ENCODE results near the gene SCUBE1.

Gene SCUBE1

DNA sequence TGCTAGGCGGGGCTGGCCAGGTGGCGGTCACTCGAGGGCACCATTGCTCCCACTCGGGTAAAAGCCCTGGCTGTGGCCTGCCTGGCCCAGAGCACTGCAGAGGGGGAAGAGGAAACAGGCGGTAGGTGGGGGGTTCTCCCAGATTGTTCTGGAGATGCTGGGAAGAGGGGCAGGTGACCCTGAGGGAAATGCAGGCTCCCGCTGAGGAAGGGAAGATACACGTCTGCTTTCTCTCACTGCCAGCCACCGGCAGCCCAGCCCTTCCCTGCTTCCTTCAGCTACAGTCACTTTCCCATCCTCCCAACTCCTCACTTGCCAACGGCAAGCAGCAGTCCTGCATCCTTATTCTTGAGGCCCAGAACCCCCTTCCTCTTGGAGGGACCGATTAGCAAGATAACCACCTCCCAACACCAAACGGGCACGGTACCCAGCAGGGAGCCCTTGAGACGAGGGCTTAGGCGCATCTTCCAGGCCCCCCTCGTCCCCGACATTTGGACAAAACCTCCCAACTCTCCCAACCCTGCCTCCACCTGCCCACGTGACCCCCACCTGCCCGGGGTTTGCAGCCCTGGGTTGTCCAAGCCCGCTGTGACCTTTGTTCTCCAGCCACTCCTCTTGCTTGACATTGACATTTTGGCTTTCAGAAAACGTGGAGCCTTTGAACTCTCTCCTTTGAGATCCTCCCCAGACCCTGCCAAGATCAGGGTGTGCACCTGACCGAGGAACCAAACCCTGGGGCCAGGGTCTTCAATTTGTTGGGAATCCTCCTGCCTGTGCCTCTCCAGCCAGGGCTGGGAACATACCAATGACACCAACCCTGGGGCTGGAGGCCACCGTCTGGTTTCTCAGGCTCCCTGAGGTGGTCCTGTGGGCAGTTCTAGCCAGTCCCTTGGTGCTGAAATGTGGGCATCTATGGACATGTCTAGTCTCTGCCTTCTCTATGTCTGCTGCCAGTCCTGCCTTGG is 107.4 kb downstream of the SCUBE1 start:
- in situ Hi-C loops (cut with HindIII; ENCODE audit: low sequenced_read_pairs) = no loop called here
- TF ChIP-seq, protein P1, sequence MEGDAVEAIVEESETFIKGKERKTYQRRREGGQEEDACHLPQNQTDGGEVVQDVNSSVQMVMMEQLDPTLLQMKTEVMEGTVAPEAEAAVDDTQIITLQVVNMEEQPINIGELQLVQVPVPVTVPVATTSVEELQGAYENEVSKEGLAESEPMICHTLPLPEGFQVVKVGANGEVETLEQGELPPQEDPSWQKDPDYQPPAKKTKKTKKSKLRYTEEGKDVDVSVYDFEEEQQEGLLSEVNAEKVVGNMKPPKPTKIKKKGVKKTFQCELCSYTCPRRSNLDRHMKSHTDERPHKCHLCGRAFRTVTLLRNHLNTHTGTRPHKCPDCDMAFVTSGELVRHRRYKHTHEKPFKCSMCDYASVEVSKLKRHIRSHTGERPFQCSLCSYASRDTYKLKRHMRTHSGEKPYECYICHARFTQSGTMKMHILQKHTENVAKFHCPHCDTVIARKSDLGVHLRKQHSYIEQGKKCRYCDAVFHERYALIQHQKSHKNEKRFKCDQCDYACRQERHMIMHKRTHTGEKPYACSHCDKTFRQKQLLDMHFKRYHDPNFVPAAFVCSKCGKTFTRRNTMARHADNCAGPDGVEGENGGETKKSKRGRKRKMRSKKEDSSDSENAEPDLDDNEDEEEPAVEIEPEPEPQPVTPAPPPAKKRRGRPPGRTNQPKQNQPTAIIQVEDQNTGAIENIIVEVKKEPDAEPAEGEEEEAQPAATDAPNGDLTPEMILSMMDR (IDR thresholded peaks at IDR 0.05; ENCODE audit: low read depth, low read length, missing control alignments) = no peak
- no peak for DNase-seq (ENCODE audit: low read depth)
- no peak overlapping the region for H3K4me3 ChIP-seq (ENCODE audit: low read depth, low read length)

DNA sequence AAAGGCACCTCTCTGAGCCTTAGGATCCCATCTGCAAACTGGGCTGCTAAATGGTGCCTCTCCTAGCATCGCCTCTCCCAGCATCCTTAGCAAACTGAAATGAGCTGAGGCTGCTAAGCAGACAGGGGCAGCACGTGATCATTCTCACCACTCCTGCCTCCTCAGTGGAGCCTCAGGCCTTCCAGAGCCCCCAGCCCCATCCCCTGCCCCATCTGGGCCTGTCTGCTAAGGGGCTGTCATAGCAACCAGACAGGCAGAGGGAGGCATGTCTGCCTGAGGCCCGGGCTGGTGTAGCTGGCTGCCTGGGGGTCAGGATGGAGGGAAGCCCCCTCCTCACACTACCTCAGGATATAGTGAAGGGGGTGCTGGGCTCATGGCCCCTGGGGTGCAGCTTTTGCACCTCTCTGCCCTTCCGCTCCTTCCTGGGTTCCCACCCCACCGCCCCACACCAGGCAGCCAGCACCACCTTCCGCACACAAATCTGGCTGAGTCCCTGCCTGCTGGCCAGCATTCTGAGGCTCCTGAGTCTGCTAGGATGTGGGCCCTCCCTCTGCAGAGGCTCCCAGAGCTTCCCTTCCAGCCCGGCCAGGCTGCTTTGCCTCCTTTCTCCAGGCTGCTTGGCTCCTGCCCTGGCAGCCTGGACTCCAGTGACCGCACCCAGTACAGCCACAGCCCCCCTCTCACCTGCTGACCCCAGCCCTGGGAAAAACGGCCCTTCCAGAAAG is 108.7 kb downstream of the SCUBE1 start:
- DNase-seq (ENCODE audit: low read depth) = no peak
- H3K4me3 ChIP-seq (ENCODE audit: low read depth, low read length) = no peak overlapping the region
- TF ChIP-seq, protein P1 (IDR thresholded peaks at IDR 0.05; ENCODE audit: low read depth, low read length, missing control alignments) = no peak
- in situ Hi-C loops (cut with HindIII; ENCODE audit: low sequenced_read_pairs) = no loop called here

DNA sequence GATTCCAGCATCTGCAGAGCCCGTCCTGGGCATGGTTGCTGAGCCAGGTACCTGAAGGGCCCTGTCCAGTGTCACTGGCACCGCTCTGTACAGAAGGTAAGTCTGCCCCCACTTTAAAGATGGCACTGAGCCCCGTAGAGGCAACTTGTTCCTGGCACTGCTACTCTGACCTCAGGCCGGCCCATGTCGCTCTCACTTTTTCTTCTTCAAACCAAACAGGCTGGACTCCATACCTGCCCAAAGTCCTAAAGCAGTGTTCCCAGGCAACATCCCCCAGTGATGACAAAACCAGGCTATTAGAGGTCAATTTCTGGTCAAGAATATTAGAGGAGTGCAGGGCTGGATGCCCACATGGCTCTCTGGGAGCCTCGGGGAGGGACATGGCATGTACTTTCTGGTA is 109.6 kb downstream of the SCUBE1 start:
- in situ Hi-C loops (cut with HindIII; ENCODE audit: low sequenced_read_pairs) = no loop called here
- DNase-seq (ENCODE audit: low read depth) = no peak
- H3K4me3 ChIP-seq (ENCODE audit: low read depth, low read length) = no peak overlapping the region
- TF ChIP-seq, protein P1 (IDR thresholded peaks at IDR 0.05; ENCODE audit: low read depth, low read length, missing control alignments) = no peak

DNA sequence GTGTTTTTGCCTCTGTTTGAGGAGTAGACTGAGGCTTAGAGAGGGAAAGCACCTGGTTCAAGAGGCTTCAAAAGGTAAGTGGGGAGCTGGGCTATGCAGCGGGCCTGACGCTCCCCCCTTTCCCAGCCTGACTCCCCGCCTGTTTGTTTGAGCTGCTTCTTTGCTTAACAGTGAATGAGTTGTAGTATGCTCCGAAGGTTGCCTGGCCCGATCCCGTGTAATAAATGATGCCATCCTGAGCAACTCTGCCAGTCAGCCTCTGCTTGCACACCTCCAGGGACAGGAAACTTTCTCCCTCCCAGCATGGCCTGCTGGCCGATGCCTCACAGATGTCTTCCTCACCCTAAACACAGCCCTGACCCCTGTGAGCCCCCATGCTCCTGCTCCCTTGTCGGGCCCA is 110.7 kb downstream of the SCUBE1 start:
- TF ChIP-seq, protein P1 (IDR thresholded peaks at IDR 0.05; ENCODE audit: low read depth, low read length, missing control alignments) = no peak
- in situ Hi-C loops (cut with HindIII; ENCODE audit: low sequenced_read_pairs) = no loop called here
- no peak for DNase-seq (ENCODE audit: low read depth)
- no peak overlapping the region for H3K4me3 ChIP-seq (ENCODE audit: low read depth, low read length)

DNA sequence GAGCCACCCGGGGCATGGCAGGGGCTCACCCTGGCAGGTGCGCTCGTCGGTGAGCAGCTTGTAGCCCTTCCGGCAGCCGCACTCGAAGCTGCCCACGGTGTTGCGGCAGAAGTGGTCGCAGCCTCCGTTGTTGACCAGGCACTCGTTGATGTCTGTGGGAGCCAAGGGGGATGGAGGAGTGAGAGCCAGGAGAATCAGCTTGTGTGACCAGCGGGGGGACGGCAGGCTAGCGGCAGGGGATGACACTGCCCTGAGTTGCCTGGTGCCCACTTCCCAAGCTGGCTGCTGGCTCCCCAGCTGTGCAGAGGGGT is 111.5 kb downstream of the SCUBE1 start:
- no peak for DNase-seq (ENCODE audit: low read depth)
- no peak overlapping the region for H3K4me3 ChIP-seq (ENCODE audit: low read depth, low read length)
- TF ChIP-seq, protein P1 (IDR thresholded peaks at IDR 0.05; ENCODE audit: low read depth, low read length, missing control alignments) = no peak
- in situ Hi-C loops (cut with HindIII; ENCODE audit: low sequenced_read_pairs) = no loop called here

DNA sequence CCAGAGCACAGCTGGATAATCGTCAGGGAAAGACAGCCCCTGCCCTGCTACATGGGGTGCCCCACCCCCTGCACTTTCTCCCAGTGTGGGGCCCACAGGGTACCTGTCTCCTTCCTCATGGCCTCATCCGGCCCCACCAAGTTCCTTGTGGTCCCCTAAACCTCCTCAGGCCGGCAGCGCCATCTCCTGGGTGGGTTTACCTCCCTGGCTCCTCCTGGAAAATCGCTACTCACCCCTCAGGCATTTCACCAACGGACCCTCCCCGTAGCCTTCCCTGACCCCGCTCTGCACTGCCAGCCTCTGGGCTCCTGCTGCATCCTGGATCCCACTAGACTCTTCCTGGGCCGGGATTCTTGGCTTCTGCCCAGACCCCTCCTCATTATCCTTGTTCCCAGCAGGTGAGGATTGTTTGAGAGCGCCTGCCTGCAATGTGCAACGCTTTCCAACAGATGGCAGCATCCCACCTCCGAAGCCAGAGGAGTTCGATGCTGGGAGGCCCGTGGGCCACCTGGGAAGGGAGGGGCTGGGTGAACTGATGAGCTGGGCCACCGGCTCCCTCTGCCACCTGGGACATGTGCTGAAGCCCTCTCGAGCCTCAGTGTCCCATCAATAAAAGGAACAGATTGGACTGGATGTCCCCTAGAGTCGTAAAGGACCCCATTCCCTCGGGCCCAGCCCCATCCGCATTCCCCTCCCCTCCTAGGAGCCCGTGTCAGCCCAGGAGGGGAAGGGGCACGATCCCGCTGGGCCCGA is 112.0 kb downstream of the SCUBE1 start:
- TF ChIP-seq, protein P1 (IDR thresholded peaks at IDR 0.05; ENCODE audit: low read depth, low read length, missing control alignments) = peak; percentile 96
- DNase-seq (ENCODE audit: low read depth) = peak; percentile 9
- H3K4me3 ChIP-seq (ENCODE audit: low read depth, low read length) = no peak overlapping the region
- in situ Hi-C loops (cut with HindIII; ENCODE audit: low sequenced_read_pairs) = no loop called here

All from astrocyte of the cerebellum (primary cell).